Ascending aorta (tissue), 2 donors: ENCODE measurements around the gene ZSCAN30. TPM values are rescaled to one million over a fixed set of nuclear protein-coding genes. Genes with fewer than 3 reads are reported as not detected.

ENCODE experiments used
- DNase-seq, 2 donors: peaks; one replicate each; pipeline ENCODE4 v3.0.0-alpha.2; 2019; ENCODE audit warnings: low spot score in 2 of 2
- H3K27ac ChIP-seq, 2 donors: fragments of 200-600 bp; sonication (generic); one replicate each; pipeline ENCODE4 v1.5.1; 2016 to 2017; ENCODE audit warnings: mild to moderate bottlenecking in 1 of 2
- H3K27me3 ChIP-seq: fragments of 200-600 bp; sonication (generic); one replicate; pipeline ENCODE4 v1.5.1; 2017
- H3K36me3 ChIP-seq, 2 donors: fragments of 200-600 bp; sonication (generic); one replicate each; pipeline ENCODE4 v1.5.1; 2016
- H3K4me1 ChIP-seq, 2 donors: fragments of 200-600 bp; sonication (generic); one replicate each; pipeline ENCODE4 v1.5.1; 2016 to 2017; ENCODE audit warnings: mild to moderate bottlenecking in 1 of 2
- H3K4me3 ChIP-seq, 2 donors: fragments of 200-600 bp; sonication (generic); one replicate each; pipeline ENCODE4 v1.5.1; 2016 to 2017; ENCODE audit warnings: mild to moderate bottlenecking in 1 of 2
- H3K9me3 ChIP-seq, 2 donors: fragments of 200-600 bp; sonication (generic); one replicate each; pipeline ENCODE4 v1.5.1; 2016
- CTCF ChIP-seq, 3 experiments: fragments of 200-600 bp in 2 of 3; fragments of 450-650 bp in 1 of 3; sonication (generic) in 2 of 3; IDR thresholded peaks; one replicate each; pipeline ENCODE4 v1.5.1; 2016 to 2019; ENCODE audit warnings: antibody characterized with exemption in 3 of 3, mild to moderate bottlenecking in 1 of 3, moderate library complexity in 1 of 3
- intact Hi-C: fragments of 100-400 bp; cut with DNase I; formaldehyde crosslinking; loops from one replicate; pipeline ENCODE4 v1.15.1; 2023
- total RNA-seq: library from RNA; depleted of rRNA; stranded (reverse); fragments of >200 nt; gene quantifications from one replicate; pipeline ENCODE4 v1.1.0, GENCODE V29; 2016

ZSCAN30 gene
- total RNA-seq, 1 donor from 2014 or later = 7.5 TPM

GRCh38 chr18:35289727-35290093, 319 bp downstream of the ZSCAN30 start:
- TF ChIP-seq CTCF (IDR thresholded peaks at IDR 0.05) = no peak

GRCh38 chr18:35289293-35289692, 736 bp downstream of the ZSCAN30 start:
- Histone ChIP-seq H3K4me3 (peak overlapping the region; percentile 73 to 86), H3K9me3 (peaks cover 0 to 5% of the 10 kb centered on the region in 2 donors), H3K36me3 (peaks cover 3 to 13% of the 10 kb centered on the region in 2 donors), H3K27me3 (no peaks in the 10 kb centered on the region), H3K4me1 (peaks cover 3 to 11% of the 10 kb centered on the region in 2 donors), H3K27ac (peak overlapping the region; percentile 82 to 86)
- TF ChIP-seq CTCF (IDR thresholded peaks at IDR 0.05) = no peak
- DNase-seq = no peak
- intact Hi-C loops = no loop called here

More at GRCh38 chr18:35289727-35290093, 319 bp downstream of the ZSCAN30 start:
- DNase-seq = no peak
- Histone ChIP-seq H3K4me3 (peak overlapping the region; percentile 73 to 86), H3K9me3 (peaks cover 0 to 5% of the 10 kb centered on the region in 2 donors), H3K27ac (peak overlapping the region; percentile 82 to 86), H3K36me3 (peaks cover 2 to 10% of the 10 kb centered on the region in 2 donors), H3K4me1 (peaks cover 3 to 11% of the 10 kb centered on the region in 2 donors), H3K27me3 (no peaks in the 10 kb centered on the region)
- intact Hi-C loops = loop anchor here (1.0 to 5.0 kb wide), 5 partner anchors 22 to 683 kb away; partner anchors contain the start of genes INO80C, RMP24, ZNF24 and ZNF397

GRCh38 chr18:35284841-35285240, 5.2 kb downstream of the ZSCAN30 start:
- H3K36me3 ChIP-seq = peaks cover 3 to 19% of the 10 kb centered on the region in 2 donors
- DNase-seq = no peak
- H3K4me3 ChIP-seq = no peak overlapping the region
- no peak overlapping the region for H3K27ac ChIP-seq
- no peaks in the 10 kb centered on the region for H3K27me3 ChIP-seq
- TF ChIP-seq CTCF (IDR thresholded peaks at IDR 0.05) = no peak
- intact Hi-C loops = no loop called here
- no peaks in the 10 kb centered on the region for H3K4me1 ChIP-seq
- peaks cover 0 to 5% of the 10 kb centered on the region in 2 donors for H3K9me3 ChIP-seq

GRCh38 chr18:35283923-35284794, 5.9 kb downstream of the ZSCAN30 start:
- no peak for TF ChIP-seq CTCF (IDR thresholded peaks at IDR 0.05)
- no peaks in the 10 kb centered on the region for H3K27me3 ChIP-seq
- intact Hi-C loops = no loop called here

GRCh38 chr18:35282353-35282752, 7.7 kb downstream of the ZSCAN30 start:
- Histone ChIP-seq H3K4me1 (no peaks in the 10 kb centered on the region), H3K4me3 (no peak overlapping the region), H3K9me3 (peaks cover 0 to 5% of the 10 kb centered on the region in 2 donors), H3K36me3 (peaks cover 3 to 19% of the 10 kb centered on the region in 2 donors), H3K27me3 (no peaks in the 10 kb centered on the region), H3K27ac (no peak overlapping the region)
- intact Hi-C loops = no loop called here
- no peak for DNase-seq
- TF ChIP-seq CTCF (IDR thresholded peaks at IDR 0.05) = no peak

More at GRCh38 chr18:35283923-35284794, 5.9 kb downstream of the ZSCAN30 start:
- Histone ChIP-seq H3K9me3 (peaks cover 0 to 5% of the 10 kb centered on the region in 2 donors), H3K27ac (no peak overlapping the region), H3K4me1 (no peaks in the 10 kb centered on the region), H3K36me3 (peaks cover 3 to 19% of the 10 kb centered on the region in 2 donors), H3K4me3 (no peak overlapping the region)
- no peak for DNase-seq
